Regular cardiac myocyte (primary cell): ENCODE results near the gene IRX1. TPM values are rescaled to one million over a fixed set of nuclear protein-coding genes. Genes with fewer than 3 reads are reported as not detected.

ENCODE experiments used
- total RNA-seq: library from RNA; depleted of rRNA; stranded (reverse); fragments of >200 nt; gene quantifications from 2 replicates; pipeline ENCODE4 v1.2.3, GENCODE V29; 2014

IRX1 gene
- 0.19 TPM in 1 of 2 replicates, not detected in the other for total RNA-seq

DNA sequence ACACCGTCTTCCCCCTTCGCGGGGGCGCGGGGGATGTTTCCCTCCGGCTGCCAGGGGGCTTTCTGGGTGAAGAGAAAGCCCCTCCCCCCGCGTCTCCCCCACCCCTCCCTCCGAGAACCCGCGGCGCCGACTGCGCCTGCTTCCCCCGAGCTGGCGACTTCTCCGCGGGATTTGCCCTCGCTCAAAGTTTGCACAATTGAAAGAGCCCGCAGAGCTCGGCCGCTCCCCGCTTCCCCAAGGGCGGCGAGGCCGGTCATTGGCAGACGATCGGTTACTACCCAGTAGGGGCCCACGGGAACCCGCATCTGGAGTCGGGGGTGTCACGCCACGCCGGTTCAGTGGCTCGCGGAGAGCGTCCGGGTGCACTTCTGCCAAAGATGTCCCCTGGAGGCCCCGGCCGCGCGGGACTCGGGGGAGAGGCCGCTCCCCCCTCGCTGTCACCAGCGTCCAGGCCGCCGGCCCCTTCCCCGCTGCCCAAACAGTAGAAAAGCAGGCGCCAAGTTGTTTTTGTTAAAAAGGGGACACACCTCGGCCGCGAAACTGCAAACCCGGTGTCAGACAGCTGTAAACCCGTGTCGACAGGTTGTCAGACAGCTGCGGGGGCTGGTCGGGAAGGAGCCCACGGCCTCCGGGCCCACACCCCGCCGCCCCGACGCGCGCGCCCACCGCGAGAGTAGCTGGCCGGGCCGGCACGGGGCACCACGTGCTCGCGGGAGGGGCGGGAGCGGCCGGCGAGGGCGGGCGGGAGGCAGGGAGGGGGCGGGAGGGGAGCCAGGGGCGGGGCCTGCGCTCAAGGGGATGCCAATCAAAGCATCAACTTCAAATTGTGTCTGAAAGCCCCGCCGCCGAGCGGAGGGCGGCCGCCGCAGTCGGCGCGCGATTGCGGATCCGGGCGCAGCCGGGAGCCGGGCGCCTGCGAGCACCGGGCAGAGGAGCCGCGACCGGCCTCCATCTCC lies at the start of gene IRX1:
Gene IRX1 (plus strand): TSS at position 827 of the 956 bp plus-strand sequence. CDS start 274 bp downstream, outside the sequence.

